Kasumi-1 (cell line): ENCODE data around the gene PEPD.

Experiments used
- DNase-seq, 2 experiments: peaks; one replicate each; lab custom pipeline; 2025; lab: John Stamatoyannopoulos, UW

Gene PEPD

GRCh38 chr19:33511346-33511745 lies 10.2 kb downstream of the PEPD start:
- DNase-seq = no peak

- DNase-seq = no peak
These were observed 11.0 kb downstream of the PEPD start for GRCh38 chr19:33510462-33511194.

DNA sequence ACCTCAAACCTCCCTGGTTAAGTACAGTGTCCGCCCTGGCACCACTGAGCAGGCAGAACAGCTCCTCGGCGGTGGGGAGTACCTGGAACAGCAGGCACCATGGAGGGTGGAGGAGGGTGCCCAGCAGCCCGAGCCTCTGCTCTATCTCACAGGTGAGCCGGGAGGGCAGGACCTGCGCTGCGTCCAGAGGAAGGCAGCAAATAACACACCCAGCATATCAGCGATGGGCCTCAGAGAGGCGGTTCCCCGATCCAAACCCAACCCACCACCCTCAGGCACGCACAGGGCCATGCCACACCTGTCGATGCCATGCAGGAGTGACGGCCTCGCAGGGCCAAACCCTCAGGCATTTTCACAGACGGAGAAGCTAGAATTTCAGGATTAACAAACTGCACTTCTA lies 11.8 kb downstream of the PEPD start:
- DNase-seq = no peak

DNA sequence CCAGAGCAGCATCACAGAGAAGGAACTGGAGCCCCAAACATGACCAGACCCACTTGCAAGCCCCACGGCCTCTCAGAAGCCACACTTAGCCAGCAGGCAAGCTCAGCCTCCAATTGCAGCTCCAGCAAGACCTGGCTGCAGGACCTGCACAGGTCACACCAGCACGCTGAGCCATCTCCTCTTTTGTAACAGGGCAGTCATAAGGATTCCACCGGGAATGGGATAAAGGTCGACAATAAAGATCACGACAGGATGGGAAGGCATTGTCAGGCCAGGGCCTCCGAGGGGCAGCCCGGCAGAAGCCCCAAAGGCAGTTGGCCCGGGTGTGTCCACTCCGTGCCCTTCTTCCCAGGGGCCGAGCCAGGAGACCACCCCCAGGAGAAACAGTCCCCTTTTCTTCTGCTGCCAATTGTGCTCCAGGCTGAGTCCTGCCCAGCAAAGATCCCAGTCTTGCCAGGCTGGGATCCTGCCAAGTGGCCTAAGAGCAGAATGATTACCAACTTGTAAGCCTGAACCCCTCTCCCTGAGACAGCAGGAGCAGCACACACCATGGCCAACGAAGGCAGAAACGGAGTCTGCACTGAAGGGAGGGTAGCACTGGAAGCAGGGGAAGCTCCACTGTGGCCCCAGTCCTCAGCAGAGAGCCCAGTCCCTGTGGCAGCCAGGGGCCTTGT lies 12.5 kb downstream of the PEPD start:
- DNase-seq = no peak

- DNase-seq = no peak
These were observed 13.2 kb downstream of the PEPD start for GRCh38 chr19:33508431-33508830.

GRCh38 chr19:33508009-33508408 lies 13.6 kb downstream of the PEPD start:
- no peak for DNase-seq

DNA sequence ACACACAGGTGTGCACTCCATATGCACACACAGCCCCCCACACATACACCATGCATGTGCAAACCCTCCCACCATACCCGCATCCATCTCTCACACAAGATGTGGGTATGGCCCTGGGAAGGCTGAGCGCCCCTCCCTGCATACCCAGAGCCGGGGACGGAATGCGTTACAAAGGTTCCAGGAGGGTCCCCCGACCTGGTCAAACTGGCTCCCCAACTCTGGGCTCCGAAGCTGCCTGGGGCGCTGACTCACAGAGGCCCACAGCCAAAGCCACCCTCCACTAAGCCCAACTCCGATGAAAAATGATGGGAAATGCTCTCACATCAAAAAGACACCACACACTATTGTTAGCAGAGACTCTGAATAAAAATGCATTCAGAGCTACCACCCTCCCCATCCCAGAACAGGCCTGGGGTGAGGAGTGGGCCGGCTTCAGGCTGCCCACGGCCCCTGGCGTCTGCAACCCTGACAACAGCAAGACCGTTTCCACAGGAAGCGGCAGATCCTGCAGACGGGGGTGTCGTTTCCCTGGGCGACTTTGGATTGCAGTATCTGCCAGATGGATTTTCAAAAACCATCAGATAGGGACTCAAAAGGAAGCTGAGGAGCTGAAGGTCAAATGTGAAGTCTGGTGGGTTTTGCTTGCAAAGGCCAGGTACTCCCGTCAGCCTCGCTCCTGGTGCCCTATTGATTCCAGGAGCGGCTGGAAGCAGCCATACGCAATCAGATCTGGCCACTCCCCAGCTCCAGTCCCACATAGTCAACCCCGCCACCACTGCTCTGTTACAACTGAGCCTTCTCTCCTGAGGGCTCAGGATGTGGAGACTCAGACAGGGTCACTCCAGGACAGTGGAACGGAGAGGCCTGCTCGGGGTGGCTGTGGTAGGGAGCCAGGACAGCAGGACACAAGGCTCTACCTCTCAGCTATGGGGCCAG lies 14.3 kb downstream of the PEPD start:
- no peak for DNase-seq

- DNase-seq = no peak
These were observed 15.1 kb downstream of the PEPD start for GRCh38 chr19:33506498-33506897.

DNA sequence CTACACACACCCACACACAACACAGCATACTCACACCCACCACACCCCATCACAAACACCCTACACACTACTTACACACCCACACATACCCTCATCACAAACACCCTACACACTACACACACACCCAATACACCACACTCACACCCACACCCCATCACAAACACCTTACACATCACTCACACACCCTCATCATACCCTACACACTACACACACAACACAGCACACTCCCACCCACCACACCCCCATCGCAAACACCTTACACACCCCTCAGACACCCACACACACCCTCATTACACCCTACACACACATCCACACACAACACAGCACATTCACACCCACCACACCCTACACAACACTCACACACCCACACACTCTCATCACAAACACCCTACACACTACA lies 15.8 kb downstream of the PEPD start:
- DNase-seq = no peak

- no peak for DNase-seq
These were observed 16.4 kb downstream of the PEPD start for GRCh38 chr19:33505148-33505547.

GRCh38 chr19:33504058-33504444 lies 17.5 kb downstream of the PEPD start:
- no peak for DNase-seq

GRCh38 chr19:33503433-33504057 lies 18.0 kb downstream of the PEPD start:
- no peak for DNase-seq

- DNase-seq = no peak
These were observed 18.6 kb downstream of the PEPD start for GRCh38 chr19:33503030-33503429.

DNA sequence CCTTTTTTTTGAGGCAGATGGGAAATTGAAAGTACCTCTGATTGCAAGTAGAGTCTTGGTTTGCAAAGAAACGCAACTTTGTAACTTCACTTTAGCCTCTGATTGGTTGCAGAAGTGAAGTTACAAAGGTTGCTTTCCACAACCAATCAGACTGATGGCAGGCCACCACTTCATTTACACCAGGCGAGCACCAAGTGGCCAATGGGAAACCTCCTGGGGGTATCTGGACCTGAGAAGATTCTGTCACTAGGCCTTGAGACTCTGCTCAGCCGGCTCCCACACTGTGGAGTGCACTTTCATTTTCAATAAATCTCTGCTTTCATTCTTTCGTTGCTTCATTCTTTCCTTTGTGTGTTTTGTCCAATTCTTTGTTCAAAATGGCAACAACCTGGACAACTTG lies 19.1 kb downstream of the PEPD start:
- DNase-seq = no peak

GRCh38 chr19:33501693-33502356 lies 19.8 kb downstream of the PEPD start:
- no peak for DNase-seq

DNA sequence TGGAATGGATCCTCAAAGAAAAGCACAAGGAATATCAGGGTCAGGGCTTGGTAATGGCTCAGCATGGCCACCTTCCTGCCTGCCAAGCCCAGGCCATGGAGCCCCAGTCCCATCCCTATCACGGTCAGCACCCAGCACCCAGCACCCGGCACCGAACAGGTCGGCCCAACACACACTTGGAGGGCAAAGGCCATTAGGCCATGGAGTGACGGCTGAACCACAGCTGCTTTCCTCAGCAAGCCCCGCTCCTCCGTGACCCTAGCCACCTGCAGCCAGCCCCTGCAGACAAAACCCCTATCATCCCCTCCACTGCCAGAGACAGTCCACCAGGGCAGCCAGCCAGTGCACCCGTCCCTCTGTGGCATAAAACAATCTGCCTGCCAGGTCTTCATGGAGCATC lies 20.6 kb downstream of the PEPD start:
- DNase-seq = no peak

- no peak for DNase-seq
These were observed 21.0 kb downstream of the PEPD start for GRCh38 chr19:33500586-33500985.

DNA sequence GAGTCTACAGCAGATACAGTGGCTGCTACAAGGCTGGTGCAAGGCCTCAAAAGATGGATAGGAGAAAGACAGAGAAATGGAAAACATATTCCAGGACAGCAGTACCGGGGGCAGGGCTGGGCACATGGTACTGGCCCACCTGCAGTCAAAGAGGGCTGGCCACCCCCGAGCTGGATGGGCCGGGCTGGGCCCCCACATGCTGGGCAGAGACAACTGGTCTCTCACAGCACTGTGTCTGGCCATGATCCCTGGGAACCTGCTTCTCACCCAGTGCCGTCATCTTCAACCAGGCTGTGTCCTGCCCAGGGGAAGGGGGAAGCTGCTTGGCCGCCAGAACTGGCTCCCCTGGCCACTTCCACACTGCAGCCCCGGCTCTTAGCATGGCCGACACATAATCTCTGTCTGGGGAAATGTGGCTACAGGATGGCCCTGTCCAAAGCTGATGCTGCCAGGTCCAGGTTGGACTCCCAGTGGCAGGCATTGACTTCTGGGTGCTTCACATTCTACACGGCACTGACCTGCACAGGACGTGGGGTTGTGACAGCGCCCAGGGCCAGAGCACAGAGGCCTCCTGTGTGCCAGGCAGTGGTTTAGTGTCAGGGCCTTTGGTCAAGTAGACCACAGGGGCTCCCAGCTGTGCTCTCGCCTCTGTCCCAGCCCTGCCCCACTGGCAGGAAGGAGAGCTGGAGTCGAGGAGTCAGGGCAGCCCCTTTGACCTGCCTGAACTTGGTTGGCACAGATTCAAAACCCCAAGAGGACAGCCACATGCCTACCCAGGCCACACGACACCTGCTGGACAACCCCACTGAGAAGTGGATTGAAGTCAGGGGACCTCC lies 21.7 kb downstream of the PEPD start:
- DNase-seq = no peak

DNA sequence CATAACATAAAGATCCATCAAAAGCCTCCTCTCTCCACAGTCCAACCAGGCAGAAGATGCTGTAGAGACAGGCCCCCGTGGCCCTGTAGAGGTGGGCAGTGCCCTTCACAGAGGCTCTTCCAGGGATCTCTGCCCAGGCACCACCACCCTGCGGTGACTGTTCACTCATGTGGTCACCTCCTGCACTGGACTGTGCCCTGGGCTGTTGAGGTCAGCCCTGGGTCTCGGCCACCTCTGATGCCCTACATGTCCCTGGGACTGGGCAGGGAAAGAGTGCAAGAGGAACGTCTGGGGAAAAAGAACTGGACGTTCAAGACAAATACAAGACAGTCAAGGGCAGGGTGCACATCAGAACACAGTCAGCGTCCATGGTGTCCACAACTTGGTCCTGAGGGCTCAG lies 22.3 kb downstream of the PEPD start:
- DNase-seq = no peak

GRCh38 chr19:33498391-33499000 lies 23.1 kb downstream of the PEPD start:
- no peak for DNase-seq
